ENCODE measurements around the gene TGM2.

Gene TGM2

GRCh38 chr20:38208523-38208922 is 43.5 kb upstream of the TGM2 start:
- Histone ChIP-seq H3K27me3 (ENCODE audit: insufficient read depth, low read depth) (no peaks in the 10 kb centered on the region), H3K27ac (no peak overlapping the region), H3K36me3 (ENCODE audit: insufficient read depth) (no peaks in the 10 kb centered on the region), H3K79me2 (ENCODE audit: insufficient read depth, low read depth) (no peaks in the 10 kb centered on the region), H3K9ac (no peak overlapping the region), H4K20me1 (ENCODE audit: insufficient read depth) (no peaks in the 10 kb centered on the region), H3K4me1 (ENCODE audit: low read depth, poor library complexity, severe bottlenecking) (no peaks in the 10 kb centered on the region), H2AFZ (ENCODE audit: low read depth) (no peak overlapping the region), H3K4me3 (IDR thresholded peaks at IDR 0.05; ENCODE audit: insufficient read depth, low read depth, low read length) (no peak overlapping the region), H3K4me2 (no peak overlapping the region)
- TF ChIP-seq CTCF (conservative IDR thresholded peaks at IDR 0.05; ENCODE audit: low read depth, low read length): no peak

- no peak for TF ChIP-seq CTCF (conservative IDR thresholded peaks at IDR 0.05; ENCODE audit: low read depth, low read length)
- Histone ChIP-seq H3K9ac (no peak overlapping the region), H3K36me3 (ENCODE audit: insufficient read depth) (no peaks in the 10 kb centered on the region), H3K27ac (no peak overlapping the region), H2AFZ (ENCODE audit: low read depth) (no peak overlapping the region), H3K27me3 (ENCODE audit: insufficient read depth, low read depth) (no peaks in the 10 kb centered on the region), H3K4me3 (IDR thresholded peaks at IDR 0.05; ENCODE audit: insufficient read depth, low read depth, low read length) (no peak overlapping the region), H3K4me1 (ENCODE audit: low read depth, poor library complexity, severe bottlenecking) (no peaks in the 10 kb centered on the region), H3K79me2 (ENCODE audit: insufficient read depth, low read depth) (no peaks in the 10 kb centered on the region), H3K4me2 (no peak overlapping the region), H4K20me1 (ENCODE audit: insufficient read depth) (no peaks in the 10 kb centered on the region)
These were observed 43.0 kb upstream of the TGM2 start for GRCh38 chr20:38208088-38208487.

DNA sequence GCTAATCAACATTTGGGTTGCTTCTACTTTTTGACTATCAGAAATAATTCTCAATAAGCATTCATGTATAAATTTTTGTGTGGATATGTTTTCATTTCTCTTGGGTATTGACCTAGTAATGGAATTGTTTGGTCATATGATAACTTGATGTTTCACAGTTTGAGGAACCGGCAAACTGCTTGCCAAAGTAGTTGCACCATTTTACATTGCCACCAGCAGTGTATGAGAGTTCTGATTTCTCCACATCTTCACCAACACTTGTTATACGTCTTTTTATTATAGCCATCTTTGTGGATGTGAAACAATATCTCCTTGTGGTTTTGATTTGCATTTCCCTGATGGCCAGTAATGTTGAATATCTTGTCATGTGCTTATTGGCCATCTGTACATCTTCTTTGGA is 42.6 kb upstream of the TGM2 start:
- Histone ChIP-seq H3K27me3 (ENCODE audit: insufficient read depth, low read depth) (no peaks in the 10 kb centered on the region), H3K36me3 (ENCODE audit: insufficient read depth) (no peaks in the 10 kb centered on the region), H4K20me1 (ENCODE audit: insufficient read depth) (no peaks in the 10 kb centered on the region), H3K4me2 (no peak overlapping the region), H3K4me3 (IDR thresholded peaks at IDR 0.05; ENCODE audit: insufficient read depth, low read depth, low read length) (no peak overlapping the region), H3K27ac (no peak overlapping the region), H3K79me2 (ENCODE audit: insufficient read depth, low read depth) (no peaks in the 10 kb centered on the region), H3K4me1 (ENCODE audit: low read depth, poor library complexity, severe bottlenecking) (no peaks in the 10 kb centered on the region), H3K9ac (no peak overlapping the region), H2AFZ (ENCODE audit: low read depth) (no peak overlapping the region)
- TF ChIP-seq CTCF (conservative IDR thresholded peaks at IDR 0.05; ENCODE audit: low read depth, low read length): no peak

DNA sequence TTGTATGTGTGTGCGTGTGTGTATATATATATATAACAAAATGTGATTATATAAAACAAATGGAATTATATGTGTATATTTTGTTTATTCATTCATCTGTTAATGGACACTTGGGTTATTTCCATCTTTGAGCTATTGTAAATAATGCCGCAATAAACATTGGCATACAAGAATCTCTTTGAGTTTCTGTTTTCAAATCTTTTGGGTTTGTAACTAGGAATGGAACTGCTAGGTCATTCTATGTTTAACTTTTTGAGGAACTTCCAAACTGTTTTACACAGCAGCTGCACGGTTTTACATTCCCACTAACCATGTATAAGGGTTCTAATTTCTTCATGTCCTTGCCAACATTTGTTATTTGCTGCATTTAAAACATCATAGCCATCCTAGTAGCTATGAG is 39.9 kb upstream of the TGM2 start:
- TF ChIP-seq CTCF (conservative IDR thresholded peaks at IDR 0.05; ENCODE audit: low read depth, low read length): no peak

DNA sequence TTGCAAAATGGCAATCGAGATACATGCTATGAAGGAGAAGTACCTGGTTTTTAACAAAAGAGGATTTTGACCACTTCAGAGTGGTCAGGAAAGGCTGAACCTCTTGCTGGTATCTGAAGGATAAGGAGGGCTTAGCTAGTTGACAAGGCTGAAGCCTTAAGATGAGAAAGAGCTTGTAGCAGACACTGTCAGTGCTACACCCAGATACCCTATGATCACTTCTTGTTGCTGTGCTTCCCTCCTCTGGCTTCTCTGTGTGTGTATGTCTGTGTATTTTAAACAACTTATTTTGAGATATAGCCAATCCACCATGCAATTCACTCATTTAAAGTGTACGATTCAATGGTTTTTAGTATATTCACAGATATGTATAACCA is 38.9 kb upstream of the TGM2 start:
- H3K79me2 ChIP-seq (ENCODE audit: insufficient read depth, low read depth): no peaks in the 10 kb centered on the region
- H3K4me3 ChIP-seq (IDR thresholded peaks at IDR 0.05; ENCODE audit: insufficient read depth, low read depth, low read length): no peak overlapping the region
- no peaks in the 10 kb centered on the region for H3K27me3 ChIP-seq (ENCODE audit: insufficient read depth, low read depth)
- H2AFZ ChIP-seq (ENCODE audit: low read depth): no peak overlapping the region
- H4K20me1 ChIP-seq (ENCODE audit: insufficient read depth): no peaks in the 10 kb centered on the region
- no peak overlapping the region for H3K9ac ChIP-seq
- H3K4me2 ChIP-seq: no peak overlapping the region
- no peaks in the 10 kb centered on the region for H3K36me3 ChIP-seq (ENCODE audit: insufficient read depth)
- no peak for TF ChIP-seq CTCF (conservative IDR thresholded peaks at IDR 0.05; ENCODE audit: low read depth, low read length)
- no peak overlapping the region for H3K27ac ChIP-seq
- no peaks in the 10 kb centered on the region for H3K4me1 ChIP-seq (ENCODE audit: low read depth, poor library complexity, severe bottlenecking)

More for the DNA sequence above, 39.9 kb upstream of the TGM2 start:
- H3K4me1 ChIP-seq (ENCODE audit: low read depth, poor library complexity, severe bottlenecking): no peaks in the 10 kb centered on the region
- H3K27me3 ChIP-seq (ENCODE audit: insufficient read depth, low read depth): no peaks in the 10 kb centered on the region
- no peak overlapping the region for H3K4me3 ChIP-seq (IDR thresholded peaks at IDR 0.05; ENCODE audit: insufficient read depth, low read depth, low read length)
- H3K27ac ChIP-seq: no peak overlapping the region
- no peak overlapping the region for H2AFZ ChIP-seq (ENCODE audit: low read depth)
- no peak overlapping the region for H3K9ac ChIP-seq
- no peaks in the 10 kb centered on the region for H4K20me1 ChIP-seq (ENCODE audit: insufficient read depth)
- no peaks in the 10 kb centered on the region for H3K36me3 ChIP-seq (ENCODE audit: insufficient read depth)
- H3K79me2 ChIP-seq (ENCODE audit: insufficient read depth, low read depth): no peaks in the 10 kb centered on the region
- no peak overlapping the region for H3K4me2 ChIP-seq
